Fibroblast of peridontal ligament (primary cell): Measurements from ENCODE around the gene WASF2.
"Not testable (repeated sequence)": the region's sequence is repeated elsewhere in the genome, so short reads cannot be mapped to it uniquely, and the experiment has no call there.

Source experiments
- DNase-seq: peaks from one replicate; pipeline ENCODE4 v3.0.0-alpha.2; 2010; ENCODE audit errors: extremely low read depth

The WASF2 gene

GRCh38 chr1:27397749-27398148 is 92.2 kb downstream of the WASF2 start:
- DNase-seq = no peak

GRCh38 chr1:27397110-27397509 is 92.9 kb downstream of the WASF2 start:
- no peak for DNase-seq

DNA sequence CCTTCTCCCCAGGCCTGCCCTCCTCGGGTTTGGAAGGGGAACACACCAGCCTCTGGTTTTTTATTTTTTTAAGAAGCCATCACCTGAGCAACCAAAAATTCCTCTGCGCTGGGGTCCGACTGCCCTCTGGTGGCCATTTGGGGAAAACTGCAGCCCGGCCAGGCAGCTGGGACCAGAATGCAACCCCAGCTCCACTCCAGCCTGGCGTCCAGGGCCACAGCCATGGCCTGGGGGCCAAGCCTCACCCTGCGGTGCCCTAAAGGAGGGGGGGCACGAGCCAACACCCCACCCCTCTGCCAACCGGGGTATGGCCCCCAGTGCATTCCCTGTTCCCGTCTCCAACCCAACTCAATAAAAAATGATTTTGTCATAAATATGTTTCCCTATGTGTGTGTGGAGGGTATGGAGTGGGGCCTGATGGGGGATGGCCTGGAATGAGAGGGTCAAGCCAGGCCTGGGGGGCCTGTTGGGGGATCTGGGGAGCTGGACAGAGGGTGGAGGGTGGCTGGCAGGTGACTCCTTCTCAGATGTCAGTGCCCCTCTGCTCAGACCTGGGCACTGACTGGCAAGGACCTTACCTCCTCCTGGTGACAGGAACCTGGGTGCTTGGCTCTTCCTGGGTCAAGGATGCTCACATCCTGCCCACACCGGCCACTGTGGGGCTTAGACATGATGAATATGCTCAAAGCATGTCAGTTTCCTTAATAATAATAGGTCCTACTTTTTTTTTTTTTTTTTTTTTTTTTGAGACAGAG is 94.3 kb downstream of the WASF2 start:
- peak; percentile 77 for DNase-seq

- peak; percentile 16 for DNase-seq
Observed at GRCh38 chr1:27394925-27395324, 95.0 kb downstream of the WASF2 start.

DNA sequence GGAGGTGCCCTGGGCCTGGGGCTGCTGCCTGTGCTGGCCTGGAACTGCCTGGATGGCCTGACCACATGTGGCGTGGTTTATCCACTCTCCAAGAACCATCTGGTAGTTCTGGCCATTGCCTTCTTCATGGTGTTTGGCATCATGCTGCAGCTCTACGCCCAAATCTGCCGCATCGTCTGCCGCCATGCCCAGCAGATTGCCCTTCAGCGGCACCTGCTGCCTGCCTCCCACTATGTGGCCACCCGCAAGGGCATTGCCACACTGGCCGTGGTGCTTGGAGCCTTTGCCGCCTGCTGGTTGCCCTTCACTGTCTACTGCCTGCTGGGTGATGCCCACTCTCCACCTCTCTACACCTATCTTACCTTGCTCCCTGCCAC is 95.7 kb downstream of the WASF2 start:
- DNase-seq = no peak

- DNase-seq = no peak
Observed at GRCh38 chr1:27393641-27394281, 96.2 kb downstream of the WASF2 start.

DNA sequence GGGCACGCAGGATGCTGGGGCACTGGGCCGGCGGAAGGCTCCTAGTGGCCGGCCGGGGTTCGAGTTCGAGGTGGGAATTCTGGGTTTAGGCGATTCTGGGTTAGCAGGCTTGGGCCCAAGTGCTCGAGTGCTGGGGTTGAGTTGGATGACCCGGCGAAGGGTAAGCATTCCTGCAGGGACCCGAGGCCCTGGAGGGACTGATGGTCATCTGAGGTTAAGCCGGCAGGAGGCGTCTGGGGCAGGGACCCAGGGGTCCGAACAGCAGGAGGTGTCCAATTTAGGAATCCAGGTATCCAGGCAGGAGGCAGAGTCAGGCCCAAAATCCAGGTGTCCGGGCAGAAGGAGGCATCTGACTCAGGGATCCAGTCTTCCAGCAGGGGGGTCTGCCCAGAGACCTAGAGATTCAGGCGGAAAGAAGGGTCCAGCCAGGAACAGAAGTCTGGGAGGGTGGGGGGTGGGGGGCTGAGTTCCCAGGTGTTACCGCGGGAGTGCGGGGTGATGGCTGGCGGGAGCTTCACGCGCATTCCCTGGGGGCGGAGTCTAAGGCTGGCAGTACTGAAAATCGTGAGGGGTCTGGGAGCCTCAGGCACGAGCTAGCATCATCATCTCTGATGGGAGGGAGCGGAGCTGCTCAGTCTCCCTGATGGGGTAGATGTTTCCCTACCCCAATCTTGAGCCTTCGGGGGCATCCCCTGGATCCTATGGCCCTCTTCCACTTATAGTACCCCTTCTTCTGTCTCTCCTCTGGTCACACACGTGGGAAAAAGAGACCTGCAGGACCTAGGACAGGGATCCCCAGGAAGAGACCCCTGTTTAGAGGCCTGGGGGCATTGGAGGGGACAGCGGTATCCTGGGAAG is 97.0 kb downstream of the WASF2 start:
- DNase-seq = no peak

DNA sequence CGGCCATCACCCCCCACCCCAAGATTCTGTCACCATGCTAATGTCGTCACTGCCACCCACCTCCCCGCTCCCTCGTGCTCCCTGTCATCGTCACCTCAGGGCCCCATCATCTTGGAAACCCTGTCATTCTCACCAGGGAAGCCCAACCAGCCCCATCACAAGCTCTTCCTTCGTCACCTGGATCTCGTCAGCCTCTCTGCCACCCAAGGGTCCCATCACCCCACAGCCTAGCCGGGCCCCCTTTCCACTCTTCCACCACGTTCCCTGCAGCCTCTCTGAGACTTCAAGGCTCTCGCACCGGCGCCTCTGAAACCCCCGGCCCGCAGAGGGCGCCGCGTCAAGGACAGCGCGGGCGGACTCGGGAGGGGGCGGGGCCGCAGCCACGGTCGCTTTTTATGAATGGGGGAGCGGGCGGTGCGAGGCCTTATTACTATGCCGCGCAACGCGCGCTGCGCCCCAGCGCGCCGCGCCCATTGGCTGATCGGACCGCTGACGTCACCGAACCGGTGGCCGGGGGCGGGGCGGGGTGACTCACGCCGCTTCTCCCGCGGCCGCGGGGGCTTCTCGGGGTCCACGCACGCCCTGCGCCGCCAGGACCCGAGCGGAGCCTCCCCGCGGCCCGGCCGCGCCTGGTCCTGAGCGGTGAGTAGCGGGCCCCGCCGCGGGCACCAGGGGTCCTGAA is 97.7 kb downstream of the WASF2 start, which contains the start of gene GPR3:
Gene GPR3 (plus strand): TSS at position 527 of the 682 bp plus-strand sequence. CDS start 1,177 bp downstream, outside the sequence.
- peak; percentile 82 for DNase-seq

DNA sequence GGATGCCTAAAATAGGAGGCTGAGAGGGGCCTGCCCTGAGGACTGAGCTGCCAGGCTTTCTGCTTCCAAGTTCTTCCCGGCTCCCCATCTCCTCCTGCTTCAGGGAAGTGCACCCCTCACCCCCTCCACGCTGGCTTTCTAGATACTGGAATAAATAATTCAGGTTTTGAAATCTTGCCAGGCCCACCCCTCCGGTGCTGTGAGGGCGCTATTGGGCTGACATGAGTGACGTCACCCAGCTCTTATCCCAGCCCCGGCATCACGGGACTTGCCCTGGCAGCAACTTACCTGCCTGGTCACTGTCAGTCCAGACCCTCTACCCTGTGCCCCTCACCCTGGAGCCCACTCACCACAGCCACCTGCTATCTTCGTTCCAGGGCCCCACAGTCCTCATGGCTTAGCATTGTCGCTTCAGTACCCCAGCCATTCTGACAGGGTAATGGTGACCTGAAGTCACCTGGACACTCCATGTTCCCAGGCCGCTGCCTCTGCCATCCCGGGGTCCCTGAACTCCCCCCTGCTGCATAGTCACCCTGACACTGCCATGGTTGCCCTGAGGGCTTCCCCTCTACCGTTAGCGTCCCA is 98.4 kb downstream of the WASF2 start:
- peak; percentile 44 for DNase-seq

GRCh38 chr1:27388337-27389005 is 101.5 kb downstream of the WASF2 start:
- peak; percentile 28 for DNase-seq

DNA sequence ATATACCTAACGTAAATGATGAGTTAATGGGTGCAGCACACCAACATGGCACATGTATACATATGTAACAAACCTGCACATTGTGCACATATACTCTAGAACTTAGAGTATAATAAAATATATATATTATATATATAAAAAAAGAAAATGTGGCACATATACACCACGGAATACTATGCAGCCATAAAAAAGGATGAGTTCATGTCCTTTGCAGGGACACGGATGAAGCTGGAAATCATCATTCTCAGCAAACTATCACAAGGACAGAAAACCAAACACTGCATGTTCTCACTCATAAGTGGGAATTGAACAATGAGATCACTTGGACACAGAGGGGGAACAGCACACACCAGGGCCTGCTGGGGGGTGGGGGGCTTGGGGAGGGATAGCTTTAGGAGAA is 105.2 kb downstream of the WASF2 start:
- not testable (repeated sequence) for DNase-seq

GRCh38 chr1:27383661-27384060 is 106.3 kb downstream of the WASF2 start:
- no peak for DNase-seq

DNA sequence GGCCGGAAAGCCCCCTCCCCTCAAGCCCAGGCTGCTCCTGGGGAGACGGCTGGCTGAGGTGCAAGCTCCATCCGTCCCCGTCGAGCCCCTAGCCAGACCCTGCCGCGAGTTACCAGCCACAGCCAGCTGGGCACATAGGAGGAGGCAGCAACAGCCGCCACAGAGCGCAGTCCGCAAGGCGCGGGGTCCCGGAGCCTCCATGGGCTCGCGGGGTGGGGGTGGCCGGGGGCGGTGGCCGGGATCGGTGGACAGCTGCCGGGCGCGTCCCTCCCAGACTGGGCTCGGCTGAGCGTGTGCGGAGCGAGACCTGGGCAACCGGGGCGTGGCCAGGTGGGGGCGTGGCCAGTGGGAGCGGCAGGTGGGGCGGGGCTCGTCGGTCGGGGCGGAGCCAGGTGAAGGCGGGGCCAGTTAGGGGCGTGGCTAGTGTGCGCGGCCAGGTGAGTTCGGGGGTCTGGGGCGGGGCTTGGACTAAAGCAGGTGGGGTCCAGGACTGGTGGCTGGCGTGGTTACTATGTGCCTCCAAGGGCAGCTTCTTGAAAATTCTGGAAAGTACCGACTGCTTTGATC is 106.8 kb downstream of the WASF2 start, which contains the start of gene CD164L2:
Gene CD164L2 (minus strand): TSS at position 295 of the 567 bp plus-strand sequence. CDS start 94 bp downstream, at position 201.
- no peak for DNase-seq

GRCh38 chr1:27381969-27382762 is 107.8 kb downstream of the WASF2 start:
- DNase-seq = no peak

DNA sequence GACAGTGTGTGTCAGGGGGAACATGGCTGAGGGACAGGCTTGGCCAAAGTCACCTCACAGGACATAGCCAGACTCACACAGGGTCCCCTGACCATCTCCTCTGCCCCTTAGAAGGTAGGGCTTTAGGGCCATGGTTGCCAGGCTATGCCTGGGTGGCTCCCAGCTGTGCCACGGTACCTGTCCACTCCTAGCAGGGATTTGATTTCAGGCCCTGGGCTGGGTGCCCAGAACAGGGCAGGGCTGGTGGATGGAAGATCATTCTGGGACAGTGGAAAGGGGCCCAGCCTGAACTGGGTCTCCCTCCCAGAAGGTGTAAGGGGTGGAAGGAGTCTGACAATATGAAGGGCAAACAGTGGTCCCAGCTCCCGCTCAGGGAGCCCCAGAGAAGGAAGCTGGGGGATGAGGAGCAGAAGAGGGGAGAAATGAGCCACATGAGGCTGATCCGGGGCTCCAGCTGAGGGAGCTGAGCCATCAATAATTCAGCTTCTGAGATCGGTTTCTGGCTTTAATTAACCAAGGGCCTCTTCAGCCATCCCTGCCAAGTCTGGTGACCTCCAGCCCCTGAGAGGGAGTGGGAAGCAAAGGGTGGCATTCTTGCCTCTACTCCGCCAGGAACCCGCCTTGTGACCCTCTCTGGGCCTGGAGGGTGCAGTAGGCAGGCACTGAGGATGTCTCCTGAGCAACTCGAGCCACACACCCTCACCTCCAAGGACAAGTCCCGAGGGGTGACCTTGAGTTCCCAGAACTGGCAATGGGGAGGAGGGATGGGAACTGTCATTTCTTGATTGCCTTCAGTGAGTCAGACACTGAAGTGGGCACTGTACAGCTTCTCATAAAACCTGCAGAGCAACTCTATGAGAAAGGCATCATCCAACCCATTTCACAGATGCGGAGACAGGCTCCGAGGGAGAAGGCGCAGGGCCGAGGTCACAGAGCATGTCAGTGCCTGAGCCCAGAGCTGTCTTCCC is 108.9 kb downstream of the WASF2 start:
- peak; percentile 53 for DNase-seq

GRCh38 chr1:27380224-27380623 is 109.7 kb downstream of the WASF2 start:
- no peak for DNase-seq

DNA sequence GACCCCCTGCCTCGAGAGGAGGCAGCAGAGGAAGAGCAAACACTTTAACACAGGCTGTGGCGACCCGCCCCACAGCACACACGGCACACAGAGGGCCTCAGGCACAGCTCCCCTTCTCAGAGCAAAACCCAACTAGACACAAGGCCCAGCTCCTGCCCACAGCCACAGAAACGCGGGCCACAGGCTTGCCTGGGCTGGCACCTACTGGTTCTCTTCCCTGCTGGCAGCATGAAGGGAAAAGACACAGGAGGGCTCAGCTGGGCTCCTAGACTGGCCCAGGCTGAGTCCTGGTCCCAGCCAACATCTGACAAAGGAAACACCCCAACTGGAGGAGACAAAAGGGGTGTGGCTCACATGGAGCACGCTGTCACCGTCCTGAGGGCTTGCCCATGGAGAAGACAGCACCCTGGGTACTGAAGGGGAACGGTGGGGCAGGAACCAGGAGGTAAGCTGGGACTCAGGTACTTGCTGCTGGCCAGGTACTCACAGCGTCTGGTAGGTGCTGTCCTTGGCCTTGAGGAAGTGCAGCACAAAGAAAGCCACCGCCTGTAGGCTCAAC is 110.3 kb downstream of the WASF2 start:
- DNase-seq = no peak
